Measurements from ENCODE around the gene HES2.
"Not testable (repeated sequence)": the region's sequence is repeated elsewhere in the genome, so short reads cannot be mapped to it uniquely, and the experiment has no call there.

DNA sequence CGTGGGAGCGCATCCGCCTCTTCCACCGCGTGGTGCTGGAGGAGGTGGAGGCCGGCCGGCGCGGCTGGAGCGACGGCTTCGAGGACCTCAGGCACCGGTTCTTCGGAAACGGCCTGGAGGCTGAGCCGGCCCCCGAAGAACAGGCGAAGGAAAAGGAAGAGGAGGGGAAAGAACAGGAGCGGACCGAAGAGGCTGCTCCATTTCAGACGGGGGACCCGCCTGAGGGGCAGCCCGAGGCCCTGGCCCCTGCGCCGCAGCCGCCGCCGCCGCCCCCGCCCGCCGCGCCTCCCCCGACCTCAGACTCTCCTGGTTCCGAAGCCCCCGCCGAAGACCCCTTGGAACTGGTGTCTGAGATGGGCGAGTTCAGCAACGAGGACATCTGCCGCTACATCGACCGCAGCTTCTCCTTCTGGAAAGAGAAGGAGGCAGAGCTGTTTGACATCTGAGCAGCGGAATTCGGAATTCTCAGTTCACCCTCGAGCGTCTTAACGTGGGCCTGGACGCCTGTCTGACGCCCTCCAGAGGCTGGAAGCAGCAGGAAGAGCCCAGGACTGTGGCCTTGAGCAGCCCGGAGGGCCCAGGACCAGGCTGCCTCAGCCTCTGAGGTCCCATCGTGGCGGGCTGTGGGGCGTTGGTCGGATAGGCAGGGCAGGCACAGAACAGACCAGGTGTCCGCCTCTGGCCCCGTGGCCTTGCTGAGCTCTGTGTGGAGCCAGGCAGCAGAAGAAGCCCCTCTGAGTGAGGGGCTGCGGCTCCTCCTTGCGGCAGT, 36.2 kb upstream of the HES2 start:
- TF ChIP-seq, protein P1, sequence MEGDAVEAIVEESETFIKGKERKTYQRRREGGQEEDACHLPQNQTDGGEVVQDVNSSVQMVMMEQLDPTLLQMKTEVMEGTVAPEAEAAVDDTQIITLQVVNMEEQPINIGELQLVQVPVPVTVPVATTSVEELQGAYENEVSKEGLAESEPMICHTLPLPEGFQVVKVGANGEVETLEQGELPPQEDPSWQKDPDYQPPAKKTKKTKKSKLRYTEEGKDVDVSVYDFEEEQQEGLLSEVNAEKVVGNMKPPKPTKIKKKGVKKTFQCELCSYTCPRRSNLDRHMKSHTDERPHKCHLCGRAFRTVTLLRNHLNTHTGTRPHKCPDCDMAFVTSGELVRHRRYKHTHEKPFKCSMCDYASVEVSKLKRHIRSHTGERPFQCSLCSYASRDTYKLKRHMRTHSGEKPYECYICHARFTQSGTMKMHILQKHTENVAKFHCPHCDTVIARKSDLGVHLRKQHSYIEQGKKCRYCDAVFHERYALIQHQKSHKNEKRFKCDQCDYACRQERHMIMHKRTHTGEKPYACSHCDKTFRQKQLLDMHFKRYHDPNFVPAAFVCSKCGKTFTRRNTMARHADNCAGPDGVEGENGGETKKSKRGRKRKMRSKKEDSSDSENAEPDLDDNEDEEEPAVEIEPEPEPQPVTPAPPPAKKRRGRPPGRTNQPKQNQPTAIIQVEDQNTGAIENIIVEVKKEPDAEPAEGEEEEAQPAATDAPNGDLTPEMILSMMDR (IDR thresholded peaks at IDR 0.05; ENCODE audit: insufficient read depth, low read length, poor library complexity, severe bottlenecking): not testable (repeated sequence)
- TF ChIP-seq EZH2phosphoT487 (conservative IDR thresholded peaks at IDR 0.05; ENCODE audit: low read length): not testable (repeated sequence)
